Umbilical cord (tissue), 2 donors: ENCODE data around the gene NAV2. TPM values are rescaled to one million over a fixed set of nuclear protein-coding genes. Genes with fewer than 3 reads are reported as not detected.
"Not testable (repeated sequence)": the region's sequence is repeated elsewhere in the genome, so short reads cannot be mapped to it uniquely, and the experiment has no call there.

Experiments used
- DNase-seq: peaks from one replicate; pipeline ENCODE4 v3.0.0-alpha.2; 2015; ENCODE audit warnings: low spot score
- total RNA-seq: library from RNA; depleted of rRNA; stranded (reverse); fragments of >200 nt; gene quantifications from one replicate; pipeline ENCODE4 v1.2.3, GENCODE V29; 2014; ENCODE audit warnings: low replicate concordance; ENCODE audit not compliant: insufficient read depth

The NAV2 gene
- total RNA-seq, 1 donor from 2014 or later = 14.7 TPM

DNA sequence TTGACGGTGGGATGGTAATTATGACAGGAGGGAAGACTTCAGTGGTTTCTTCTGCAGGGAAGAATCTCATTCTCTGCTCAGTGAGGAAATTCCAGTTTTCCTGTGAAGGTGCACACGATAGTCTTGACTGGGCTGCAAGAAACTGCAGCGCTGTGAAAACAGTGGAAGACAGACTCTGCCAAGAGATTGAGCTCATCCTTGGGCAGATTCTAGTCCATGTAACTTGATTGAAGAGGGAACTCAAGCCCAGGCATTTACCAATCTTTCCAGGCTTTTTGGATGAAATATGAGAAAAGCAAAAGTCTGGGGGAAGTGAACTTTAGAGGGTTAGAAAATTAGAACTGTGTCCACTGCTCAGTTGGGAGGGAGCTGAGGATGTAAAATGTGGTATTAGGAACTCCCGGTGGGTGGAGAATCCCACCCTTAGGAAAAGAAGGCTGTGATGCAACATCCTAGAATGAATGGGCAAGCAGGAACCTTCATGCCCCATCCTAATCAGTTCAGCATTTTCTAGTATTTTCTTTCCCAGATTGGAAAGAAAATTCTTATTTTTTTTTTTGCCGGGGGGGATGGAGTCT lies 235.0 kb downstream of the NAV2 start:
- DNase-seq = no peak

DNA sequence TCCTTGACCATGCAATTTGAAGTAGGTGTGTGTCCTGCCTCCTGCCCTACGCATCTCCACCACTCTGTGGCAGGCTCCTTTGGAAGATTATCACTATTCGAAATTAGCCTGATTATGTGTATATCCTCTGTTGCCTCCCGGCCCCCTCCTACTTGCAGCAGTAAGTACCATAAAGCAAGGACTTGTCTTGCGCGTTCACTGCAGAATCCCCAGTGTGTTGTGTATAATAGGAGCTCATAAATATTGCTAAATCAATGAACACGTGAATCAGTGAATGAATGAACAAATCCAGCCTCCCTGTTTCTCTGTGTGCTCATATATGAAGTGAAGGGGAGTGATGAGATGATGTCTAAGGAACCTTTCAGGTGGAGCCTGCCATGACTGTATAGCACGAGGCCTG lies 237.0 kb downstream of the NAV2 start:
- no peak for DNase-seq

DNA sequence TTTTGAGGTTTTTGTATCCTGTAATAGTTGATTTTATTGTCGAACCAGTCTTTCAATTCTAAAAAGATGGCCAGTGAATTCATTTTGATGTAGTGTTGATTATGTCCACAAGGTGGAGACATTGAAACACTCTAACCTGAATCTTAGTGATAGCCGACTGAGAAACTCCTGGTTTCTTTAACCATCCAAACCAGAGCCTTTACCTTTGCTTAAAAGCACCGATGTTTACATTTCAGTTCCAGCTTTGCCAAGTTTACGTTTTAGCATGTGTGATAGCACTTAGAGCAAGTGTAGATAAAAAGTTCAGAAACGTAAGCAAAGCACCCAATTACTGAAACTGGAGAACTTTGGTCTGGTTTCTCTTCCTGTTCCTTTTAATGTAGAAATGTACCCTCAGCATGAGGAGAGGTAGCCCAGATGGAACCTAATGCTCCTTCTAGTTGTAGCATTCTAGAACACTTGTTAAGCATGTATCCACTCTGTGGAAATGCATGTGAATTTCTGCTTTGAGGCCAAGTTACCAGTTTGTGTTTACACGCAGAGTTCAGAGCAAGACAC lies 239.0 kb downstream of the NAV2 start:
- DNase-seq = peak; percentile 82

DNA sequence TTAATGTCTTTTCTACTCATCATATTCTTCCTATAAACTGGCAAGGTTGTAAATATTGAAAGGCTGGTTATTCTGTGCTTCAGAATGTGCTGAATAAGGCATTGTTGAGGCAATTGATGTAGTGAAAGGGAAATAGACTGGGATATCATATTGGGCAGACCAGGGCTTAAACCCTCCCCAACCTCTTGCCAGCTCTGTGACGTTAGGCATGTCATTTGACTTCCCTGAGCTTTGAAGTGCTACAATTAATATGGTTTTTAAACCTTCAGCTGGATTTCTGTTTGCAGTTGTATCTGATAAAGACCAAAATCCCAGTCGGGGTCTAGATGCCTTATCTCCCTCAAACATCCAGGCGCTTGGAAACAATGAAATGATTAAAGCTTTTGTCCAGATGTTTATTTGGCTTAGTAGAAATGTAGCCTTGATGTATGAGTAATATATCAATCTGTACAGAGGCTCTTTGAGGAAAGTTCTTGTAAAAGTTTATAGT lies 239.5 kb downstream of the NAV2 start:
- DNase-seq = peak; percentile 46

DNA sequence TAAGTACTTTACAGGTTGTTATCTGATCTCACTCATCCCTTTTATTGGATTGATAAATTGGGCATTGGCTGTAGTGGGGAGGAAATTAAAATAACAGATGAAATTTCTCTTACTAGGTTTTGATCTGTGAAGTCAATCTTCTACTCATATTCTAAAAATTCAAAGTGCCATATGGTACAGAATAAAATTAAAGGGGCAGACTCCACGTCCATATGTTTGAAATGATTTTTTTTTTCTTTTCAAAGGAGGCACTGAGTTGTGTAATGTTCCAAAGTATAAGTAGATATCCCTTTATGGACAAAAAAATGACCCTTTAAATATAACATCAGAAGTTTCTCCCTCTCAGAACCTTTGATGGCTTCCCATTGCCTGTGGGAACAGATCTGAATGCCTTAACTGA lies 240.3 kb downstream of the NAV2 start:
- DNase-seq = no peak

DNA sequence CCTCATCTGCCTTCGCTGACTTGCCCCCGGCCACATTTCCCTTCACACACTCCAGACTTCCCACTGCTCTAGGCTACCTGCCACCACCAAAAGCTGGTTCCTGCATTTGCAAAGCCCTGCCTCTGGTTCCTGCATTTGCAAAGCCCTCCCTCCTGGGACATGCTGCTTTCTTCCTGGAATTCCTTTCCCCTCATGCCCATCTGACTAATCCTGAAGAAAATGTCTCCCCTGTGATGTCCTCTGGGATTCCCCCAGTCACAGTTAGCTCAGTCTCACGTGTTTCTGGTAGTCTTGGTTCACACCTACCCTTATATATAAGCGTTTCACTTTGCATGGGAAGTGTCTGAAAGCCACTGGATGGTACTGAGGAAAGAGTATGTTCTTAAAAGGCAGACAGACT lies 240.7 kb downstream of the NAV2 start:
- no peak for DNase-seq

DNA sequence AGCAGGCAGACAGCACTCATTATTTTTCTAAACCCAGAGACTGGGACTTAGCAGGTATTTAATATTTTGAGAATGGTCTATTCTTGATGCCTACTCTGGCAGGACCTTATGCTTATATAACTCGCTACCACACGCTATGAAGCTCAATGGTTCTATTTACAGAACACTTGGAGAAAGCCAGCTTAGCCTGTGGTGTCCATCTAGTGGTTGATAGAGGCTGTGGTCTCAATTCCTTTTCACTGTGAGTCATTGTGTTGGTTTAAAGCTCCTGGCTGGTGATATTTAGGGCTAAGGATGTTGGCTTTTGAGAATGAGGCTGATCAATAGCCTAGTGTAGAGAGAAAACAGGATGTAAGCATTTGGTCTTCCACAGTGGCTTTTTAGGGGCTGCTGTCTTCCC lies 241.3 kb downstream of the NAV2 start:
- DNase-seq = peak; percentile 75

DNA sequence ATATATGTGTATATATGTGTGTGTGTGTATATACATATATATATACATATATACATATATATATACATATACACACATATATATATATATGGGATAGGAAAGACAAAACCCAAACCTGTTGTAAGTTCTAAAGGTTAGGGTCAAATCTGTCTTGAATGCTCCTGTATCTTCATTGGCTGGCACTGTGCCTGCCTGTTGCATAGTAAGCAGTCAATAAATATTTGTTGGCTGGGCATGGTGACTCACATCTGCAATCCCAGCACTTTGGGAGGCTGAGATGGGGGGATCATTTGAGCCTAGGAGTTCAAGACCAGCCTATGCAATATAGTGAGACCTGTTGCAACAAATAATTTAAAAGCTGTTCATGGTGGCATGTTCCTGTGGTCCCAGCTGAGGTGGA lies 242.3 kb downstream of the NAV2 start:
- no peak for DNase-seq

DNA sequence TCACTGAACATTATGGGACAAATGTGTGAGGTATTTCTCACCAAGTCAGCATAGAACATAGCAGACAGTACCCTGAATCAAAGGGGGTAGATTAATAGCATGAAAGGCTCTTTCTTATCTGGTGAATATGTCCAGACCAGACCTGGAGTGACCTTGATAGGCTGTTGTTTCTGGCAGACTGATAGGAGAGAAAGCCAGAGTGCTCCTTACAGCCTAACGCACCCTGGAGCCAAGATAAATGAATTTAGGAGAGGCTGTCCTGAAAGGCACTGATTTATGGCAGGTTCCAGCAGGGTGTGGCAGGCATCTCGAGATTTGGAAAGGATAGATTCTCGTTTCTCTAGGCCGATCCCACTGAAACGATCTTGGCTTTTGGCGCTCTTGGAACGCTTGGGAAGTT lies 243.0 kb downstream of the NAV2 start:
- peak; percentile 30 for DNase-seq

DNA sequence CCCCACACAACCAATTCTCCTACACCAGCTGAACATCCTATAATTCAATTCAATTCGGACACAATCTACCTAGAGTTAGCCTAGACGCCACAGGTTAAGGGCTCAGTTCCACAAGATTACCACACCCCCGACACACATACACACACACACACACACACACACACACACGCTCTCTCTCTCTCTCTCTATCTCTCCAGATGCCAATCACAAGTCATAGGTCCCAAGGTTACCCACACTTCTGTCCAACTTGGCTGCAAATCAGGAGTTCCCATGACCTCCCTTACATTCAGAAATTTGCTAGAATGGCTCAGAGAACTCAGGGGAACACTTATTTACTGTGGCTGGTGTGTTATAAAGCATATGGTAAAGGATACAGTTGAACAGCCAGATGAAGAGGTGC lies 243.6 kb downstream of the NAV2 start:
- DNase-seq = no peak

DNA sequence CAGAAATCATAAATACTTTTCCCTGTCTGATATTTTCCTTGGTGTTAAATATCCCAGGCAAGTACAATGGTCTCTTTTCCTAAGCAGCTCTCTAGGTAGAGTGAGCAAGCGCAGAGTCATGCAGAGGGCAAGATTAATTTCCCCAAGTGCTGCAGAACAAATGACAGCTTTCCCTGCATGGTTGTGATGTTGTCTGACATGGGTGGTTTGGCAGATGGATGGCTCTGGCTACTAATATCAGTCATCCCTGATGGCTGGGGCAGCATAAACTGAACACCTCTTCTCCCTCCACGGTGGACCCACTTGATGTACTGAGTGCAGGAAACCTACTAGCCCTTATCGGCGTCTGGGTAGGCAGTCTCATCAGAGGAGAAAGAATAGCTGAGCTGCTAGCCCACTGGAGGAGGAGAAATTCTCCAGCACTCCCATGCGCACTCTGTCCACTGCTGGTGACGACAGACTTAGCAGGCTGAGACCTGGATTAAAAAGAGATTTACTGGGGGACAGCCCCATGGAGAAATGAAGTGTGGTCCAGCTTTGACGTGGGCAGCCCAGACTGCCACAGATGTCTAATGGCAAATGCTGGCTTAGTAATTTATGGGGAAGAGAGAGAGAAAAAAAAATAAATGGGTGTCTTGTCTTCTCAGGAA lies 244.8 kb downstream of the NAV2 start:
- DNase-seq = peak; percentile 48

DNA sequence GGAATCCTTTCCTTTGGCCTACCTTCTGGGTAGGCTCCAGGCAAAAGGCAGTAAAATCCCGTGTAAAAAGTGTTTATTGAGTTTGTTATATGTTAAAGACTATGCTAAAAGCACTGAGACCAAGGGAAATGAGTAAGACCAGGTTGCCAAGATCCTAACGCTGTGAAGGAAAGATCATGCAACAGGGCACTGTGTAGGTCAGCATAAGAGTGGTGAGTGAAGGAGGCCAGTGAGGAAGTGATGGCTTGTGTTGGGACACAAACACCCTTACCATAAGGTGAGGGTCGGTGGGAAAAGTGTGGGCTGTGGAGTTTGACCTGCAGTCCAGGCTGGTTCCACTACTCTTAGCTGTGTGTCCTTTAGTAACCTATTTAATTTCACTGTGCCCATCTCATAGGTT lies 245.6 kb downstream of the NAV2 start:
- no peak for DNase-seq

DNA sequence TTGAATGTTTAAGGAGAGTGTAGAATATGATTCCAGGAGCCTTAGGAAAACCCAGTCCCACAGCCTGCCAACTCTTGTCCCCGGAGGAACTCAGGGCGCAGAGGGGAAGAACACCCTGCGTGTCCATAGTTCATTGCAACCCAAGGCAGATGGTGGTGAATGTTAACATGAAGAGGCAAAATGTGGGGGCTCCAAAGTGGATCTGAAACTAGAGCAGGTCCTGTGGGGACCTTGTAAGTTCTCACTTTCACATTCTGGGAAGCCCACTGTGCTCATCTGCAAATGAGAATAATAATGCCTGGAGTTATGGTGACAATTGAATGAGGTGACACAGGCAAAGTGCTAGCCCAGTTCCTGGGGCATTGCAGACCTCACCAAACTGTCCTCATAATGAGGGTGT lies 246.6 kb downstream of the NAV2 start:
- no peak for DNase-seq

DNA sequence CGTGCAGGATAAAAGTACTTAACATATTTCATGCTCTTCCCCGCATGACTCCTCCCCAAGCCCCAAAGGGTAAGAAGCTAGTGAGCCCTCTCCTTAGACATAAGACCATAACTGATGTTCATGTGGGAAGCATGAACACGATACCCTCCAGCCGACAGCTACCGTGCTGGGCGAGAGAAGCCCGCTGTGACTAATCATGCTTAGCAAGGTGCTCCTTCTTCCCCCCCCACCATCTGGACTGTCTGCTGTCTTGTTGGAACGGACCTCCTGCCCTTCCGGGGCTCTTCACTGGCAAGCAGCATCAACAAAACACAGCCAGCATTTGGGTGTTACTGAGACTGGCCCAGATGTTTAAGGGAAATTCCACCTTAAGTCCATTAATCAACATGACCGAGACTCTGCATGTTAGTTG lies 247.0 kb downstream of the NAV2 start:
- DNase-seq = no peak

DNA sequence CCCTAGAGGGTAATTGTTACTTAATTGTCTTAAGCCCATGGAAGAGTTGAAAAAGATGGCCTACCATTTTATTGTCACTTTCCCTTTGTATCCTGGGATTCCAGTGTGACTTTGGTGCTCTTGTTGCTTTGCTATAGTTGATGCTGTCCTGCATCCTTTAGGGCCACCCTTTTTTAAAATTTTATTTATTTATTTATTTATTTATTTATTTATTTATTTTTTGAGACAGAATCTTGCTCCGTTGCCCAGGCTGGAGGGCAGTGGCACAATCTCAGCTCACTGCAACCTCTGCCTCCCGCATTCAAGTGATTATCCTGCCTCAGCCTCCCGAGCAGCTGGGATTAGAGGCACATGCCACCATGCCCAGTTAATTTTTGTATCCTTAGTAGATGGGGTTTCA lies 247.8 kb downstream of the NAV2 start:
- not testable (repeated sequence) for DNase-seq

DNA sequence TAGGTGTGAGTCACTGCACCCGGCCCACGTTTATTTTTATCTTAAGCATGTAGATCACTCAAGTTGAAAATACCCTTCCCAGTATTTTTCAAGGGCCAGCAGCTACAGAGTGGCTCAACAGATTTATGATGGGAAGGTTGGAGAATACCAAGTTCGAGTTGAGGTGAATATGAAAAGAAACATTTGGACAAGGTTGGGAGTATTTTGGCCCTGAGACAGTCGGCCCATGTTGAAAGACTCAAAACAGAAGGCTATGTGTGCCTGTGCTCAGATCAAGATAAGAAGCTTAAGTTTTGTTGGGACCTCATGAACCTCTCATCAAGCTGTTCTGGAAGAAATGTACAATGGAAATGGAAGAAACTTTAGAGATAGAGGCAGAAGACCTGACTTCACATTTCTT lies 248.6 kb downstream of the NAV2 start:
- no peak for DNase-seq

DNA sequence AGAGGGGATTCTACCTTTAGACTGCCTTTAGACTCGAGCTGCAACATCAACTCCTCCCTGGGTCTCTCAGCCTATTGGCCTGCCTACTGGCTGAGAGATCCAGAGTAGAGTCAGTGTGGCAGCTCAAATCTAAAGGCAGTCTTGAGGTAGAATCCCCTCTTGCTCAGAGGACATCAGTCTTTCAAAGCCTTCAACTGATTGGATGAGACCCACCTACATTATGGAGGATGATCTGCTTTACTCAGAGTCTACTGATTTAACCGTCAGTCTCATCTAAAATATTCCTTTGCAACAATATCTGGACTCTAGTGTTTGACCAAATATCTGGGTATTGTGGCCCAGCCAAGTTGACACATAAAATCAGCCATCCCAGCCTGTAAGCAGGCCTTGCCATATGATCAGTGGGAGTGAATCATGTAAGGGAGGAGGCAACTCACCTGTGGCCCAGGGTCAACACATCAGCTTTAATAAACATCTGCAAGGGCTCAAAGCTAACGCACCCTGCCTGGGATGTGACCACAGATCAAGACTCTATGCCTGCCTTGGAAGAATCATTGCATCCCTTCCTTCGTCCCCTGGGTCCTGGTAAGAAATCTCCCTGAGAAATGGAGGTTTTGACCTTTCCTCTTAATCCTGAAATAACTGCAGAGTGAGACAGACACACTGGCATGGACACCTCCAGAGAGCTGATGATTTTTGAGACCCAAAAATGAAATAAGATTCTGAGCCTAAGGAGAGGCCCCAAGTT lies 249.6 kb downstream of the NAV2 start:
- DNase-seq = no peak

DNA sequence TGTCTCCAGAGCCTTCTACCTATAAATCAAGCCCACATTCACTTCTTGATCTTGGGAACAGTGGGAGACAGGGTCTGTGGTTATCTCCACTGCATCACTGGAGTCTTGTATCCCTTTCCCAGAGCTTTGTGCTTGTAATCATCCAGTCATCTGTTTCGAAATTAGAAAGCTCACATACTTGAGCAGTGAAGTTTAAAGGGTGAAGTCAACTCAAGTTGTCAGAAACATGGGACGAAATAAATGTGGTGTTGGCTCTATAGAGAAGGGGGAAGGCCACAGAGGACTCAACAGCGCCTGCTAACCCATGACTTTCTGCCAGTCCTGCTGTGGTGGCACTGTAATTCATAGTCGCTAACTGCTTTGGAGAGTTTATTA lies 250.2 kb downstream of the NAV2 start:
- DNase-seq = peak; percentile 62

DNA sequence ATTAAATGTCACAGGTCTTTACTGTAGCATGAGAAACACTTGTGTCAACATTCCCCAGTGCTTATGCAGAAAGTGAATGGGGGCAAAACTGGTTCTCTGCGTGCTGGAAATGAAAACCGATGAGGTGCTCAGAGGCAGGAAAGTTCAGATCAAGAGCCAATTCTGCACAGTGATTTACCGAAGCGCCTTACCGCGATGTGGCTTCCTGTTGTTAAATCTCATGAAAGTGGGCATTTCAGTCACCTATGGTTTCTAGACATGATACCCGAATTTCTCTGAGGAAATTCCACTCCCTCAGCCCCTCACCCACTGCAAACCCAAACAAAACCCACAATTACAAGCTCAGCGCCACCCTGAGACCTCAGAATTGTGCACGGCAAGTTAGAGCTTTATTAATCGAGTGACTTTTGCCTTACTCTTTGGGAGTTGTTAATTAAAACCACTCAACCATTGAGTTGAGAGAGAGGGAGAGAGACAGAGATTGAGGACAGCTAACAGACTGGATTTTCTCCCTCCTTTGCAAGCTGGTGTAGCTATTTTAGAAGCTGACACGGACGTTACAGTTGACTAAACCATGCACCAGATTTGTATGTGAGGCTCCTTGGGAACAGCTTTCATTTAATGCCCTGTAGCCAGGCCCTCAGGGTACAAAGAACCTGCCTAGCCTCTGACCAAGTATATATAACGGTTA lies 251.2 kb downstream of the NAV2 start:
- DNase-seq = no peak

DNA sequence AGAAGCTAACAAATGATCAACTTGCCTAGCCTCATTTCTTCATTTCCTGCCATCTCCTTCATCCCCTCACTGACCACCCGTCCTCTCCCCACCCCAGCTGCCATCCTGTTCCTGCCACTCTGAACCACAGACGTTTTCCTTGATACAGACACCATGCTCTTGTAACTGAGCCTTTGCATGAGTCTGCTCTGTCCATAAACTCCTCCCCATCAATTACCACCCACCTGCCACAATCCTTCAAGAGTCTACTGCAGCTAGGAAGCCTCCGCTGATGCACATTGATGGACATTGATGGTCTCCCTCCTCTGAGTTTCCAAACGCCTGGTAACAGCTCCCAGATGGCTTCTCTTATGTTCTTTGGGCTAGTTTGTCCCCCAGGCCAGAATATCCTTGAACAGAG lies 253.8 kb downstream of the NAV2 start:
- DNase-seq = no peak

DNA sequence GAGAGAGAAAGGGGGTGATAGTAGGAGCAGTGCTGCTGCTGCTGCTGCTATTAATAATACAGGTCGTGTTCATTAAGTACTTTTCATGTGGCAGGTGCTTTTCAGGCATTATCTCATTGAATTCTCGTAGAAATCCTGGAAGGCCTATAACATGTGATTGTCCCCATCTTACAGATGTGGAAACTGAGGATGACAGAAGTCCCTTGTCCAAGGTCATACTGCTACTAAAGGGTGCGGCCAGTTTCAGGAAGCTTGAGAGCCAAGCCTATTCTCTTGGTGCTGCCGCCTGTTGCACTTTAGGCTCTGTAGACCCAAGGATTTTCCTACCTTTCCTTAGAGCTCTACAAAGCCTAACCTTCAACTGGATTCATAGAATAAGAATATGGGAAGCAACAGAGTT lies 254.3 kb downstream of the NAV2 start:
- DNase-seq = no peak

DNA sequence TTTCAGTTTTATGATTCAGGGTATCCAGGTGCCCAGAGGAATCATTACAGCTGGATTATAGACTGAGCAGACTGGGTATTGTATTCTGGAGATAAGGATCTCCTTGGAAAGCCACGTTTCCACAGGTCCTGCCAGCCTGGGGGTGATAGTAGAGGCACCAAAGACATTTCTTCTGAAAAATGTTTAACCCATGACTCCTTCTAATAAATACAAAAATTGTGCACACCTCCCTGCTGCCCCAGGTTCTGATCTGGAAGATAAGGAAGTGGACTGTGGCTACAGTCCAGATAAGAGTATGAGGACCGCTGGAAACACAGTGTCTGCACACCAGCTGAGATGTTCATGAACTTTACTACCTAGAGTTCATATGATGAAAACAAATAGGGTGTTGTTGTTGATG lies 255.2 kb downstream of the NAV2 start:
- no peak for DNase-seq
